Liver (tissue), 9 donors: ENCODE results near the gene HOXC11. TPM values are rescaled to one million over a fixed set of nuclear protein-coding genes. Genes with fewer than 3 reads are reported as not detected.

Source experiments
- DNase-seq: peaks from one replicate; pipeline ENCODE4 v3.0.0-alpha.2; 2017; ENCODE audit warnings: low spot score
- H3K27ac ChIP-seq, 2 donors: one replicate each; pipeline ENCODE4 v1.7.0; 2013; ENCODE audit warnings: inconsistent platforms in 2 of 2, low read length in 2 of 2, control low read depth in 1 of 2, low read depth in 1 of 2, mild to moderate bottlenecking in 1 of 2
- H3K27me3 ChIP-seq, 4 donors: one replicate each; pipeline versions ENCODE4 v1.6.1 to v1.7.0; 2013; ENCODE audit warnings: low read length in 3 of 4, inconsistent platforms in 1 of 4, mild to moderate bottlenecking in 1 of 4, moderate library complexity in 1 of 4; ENCODE audit not compliant: control insufficient read depth in 4 of 4, insufficient read depth in 4 of 4
- H3K36me3 ChIP-seq, 4 donors: one replicate each; pipeline versions ENCODE4 v1.6.1 to v1.7.0; 2013; ENCODE audit warnings: low read length in 3 of 4, mild to moderate bottlenecking in 3 of 4, low read depth in 1 of 4, moderate library complexity in 1 of 4; ENCODE audit not compliant: control insufficient read depth in 4 of 4, insufficient read depth in 3 of 4
- H3K4me1 ChIP-seq, 4 donors: one replicate each; pipeline versions ENCODE4 v1.6.1 to v1.7.0; 2013; ENCODE audit warnings: low read length in 3 of 4, mild to moderate bottlenecking in 3 of 4, moderate library complexity in 1 of 4; ENCODE audit not compliant: control insufficient read depth in 4 of 4, insufficient read depth in 4 of 4
- H3K4me3 ChIP-seq, 3 donors: one replicate each; pipeline versions ENCODE4 v1.6.1 to v1.7.0; 2013; ENCODE audit warnings: low read length in 3 of 3, control low read depth in 1 of 3, low read depth in 1 of 3, mild to moderate bottlenecking in 1 of 3
- H3K9ac ChIP-seq, 2 donors: one replicate each; pipeline ENCODE4 v1.7.0; 2013; ENCODE audit warnings: low read length in 2 of 2, mild to moderate bottlenecking in 2 of 2, moderate library complexity in 2 of 2, control low read depth in 1 of 2, low read depth in 1 of 2
- H3K9me3 ChIP-seq, 4 donors: one replicate each; pipeline versions ENCODE4 v1.6.1 to v1.7.0; 2013; ENCODE audit warnings: low read length in 3 of 4; ENCODE audit not compliant: control insufficient read depth in 4 of 4
- ATF3 ChIP-seq: IDR thresholded peaks from 2 replicates; pipeline ENCODE4 v1.6.1; 2016; ENCODE audit warnings: antibody characterized with exemption
- CTCF ChIP-seq: fragments of 150-350 bp; IDR thresholded peaks from 2 replicates; pipeline ENCODE4 v1.5.1; 2017; ENCODE audit warnings: improper control_type of control experiment, low read depth, low read length; ENCODE audit not compliant: missing input control
- EGR1 ChIP-seq, 2 donors: IDR thresholded peaks; 2 replicates each; pipeline ENCODE4 v1.6.1; 2016 to 2018; ENCODE audit warnings: antibody characterized with exemption in 2 of 2, low read depth in 2 of 2
- FOXA1 ChIP-seq: IDR thresholded peaks from 2 replicates; pipeline ENCODE4 v1.6.1; 2016; ENCODE audit warnings: antibody characterized with exemption
- FOXA2 ChIP-seq: IDR thresholded peaks from 2 replicates; pipeline ENCODE4 v1.6.1; 2016; ENCODE audit warnings: antibody characterized with exemption
- GABPA ChIP-seq, 2 donors: IDR thresholded peaks in 1 of 2; conservative IDR thresholded peaks in 1 of 2; 2 replicates each; pipeline ENCODE4 v1.6.1; 2016; ENCODE audit warnings: antibody characterized with exemption in 2 of 2, mild to moderate bottlenecking in 1 of 2, moderate library complexity in 1 of 2
- HNF4A ChIP-seq, 2 donors: conservative IDR thresholded peaks; 2 replicates each; pipeline ENCODE4 v1.6.1; 2016; ENCODE audit warnings: antibody characterized with exemption in 2 of 2, mild to moderate bottlenecking in 2 of 2
- HNF4G ChIP-seq: IDR thresholded peaks from 2 replicates; pipeline ENCODE4 v1.6.1; 2016; ENCODE audit warnings: antibody characterized with exemption
- JUND ChIP-seq, 2 donors: IDR thresholded peaks; 2 replicates each; pipeline ENCODE4 v1.6.1; 2016; ENCODE audit warnings: antibody characterized with exemption in 2 of 2
- MAX ChIP-seq: IDR thresholded peaks from 2 replicates; pipeline ENCODE4 v1.6.1; 2016; ENCODE audit warnings: antibody characterized with exemption
- RAD21 ChIP-seq, 2 donors: IDR thresholded peaks; 2 replicates each; pipeline ENCODE4 v1.6.1; 2016; ENCODE audit warnings: antibody characterized with exemption in 2 of 2, mild to moderate bottlenecking in 2 of 2
- REST ChIP-seq: IDR thresholded peaks from 2 replicates; pipeline ENCODE4 v1.6.1; 2016; ENCODE audit warnings: antibody characterized with exemption, mild to moderate bottlenecking
- RXRA ChIP-seq, 2 donors: IDR thresholded peaks; 2 replicates each; pipeline ENCODE4 v1.6.1; 2017 to 2018; ENCODE audit warnings: antibody characterized with exemption in 2 of 2, mild to moderate bottlenecking in 1 of 2
- YY1 ChIP-seq: IDR thresholded peaks from 2 replicates; pipeline ENCODE4 v1.6.1; 2016; ENCODE audit warnings: antibody characterized with exemption, mild to moderate bottlenecking
- WGBS: extraction: QIAGEN DNeasy Blood & Tissue Kit; methylation state at CpG from one replicate; pipeline ENCODE4 v1.1.7; 2013; 5-methylcytosine and 5-hydroxymethylcytosine counted together
- polyA plus RNA-seq, 2 donors: library from polyadenylated mRNA; stranded (reverse) in 1 of 2; unstranded in 1 of 2; fragments of 200-250 nt in 1 of 2; fragments of >200 nt in 1 of 2; fragmentation: Nextera tagmentation in 1 of 2; extraction: Ambion mirVana in 1 of 2; gene quantifications; one replicate each; pipeline versions ENCODE4 v1.2.1 to v1.2.3, GENCODE V29; 2013 to 2015
- total RNA-seq, 2 donors: library from RNA; depleted of rRNA; stranded (reverse); fragments of >200 nt; gene quantifications; one replicate each; pipeline ENCODE4 v1.2.3, GENCODE V29; 2014
- donor health status: healthy.
- donor health status: healthy.
- donor health status: healthy.
- donor health status: healthy.
- donor health status: healthy.

The HOXC11 gene
- total and polyA plus RNA-seq, 4 donors = not detected

GRCh38 chr12:53954694-53955035 is 18.3 kb upstream of the HOXC11 start, which contains the start of gene HOXC12 (continued):
- no peak for TF ChIP-seq REST

GRCh38 chr12:53955036-53955775 is 17.7 kb upstream of the HOXC11 start:
- Histone ChIP-seq H3K4me1 (peaks cover 0 to 2% (median 0%) of the 10 kb centered on the region in 4 donors), H3K9ac (no peak overlapping the region), H3K27ac (no peak overlapping the region), H3K4me3 (no peak overlapping the region), H3K27me3 (peaks cover 15 to 45% (median 29%) of the 10 kb centered on the region in 4 donors), H3K9me3 (peaks cover 0 to 4% (median 0%) of the 10 kb centered on the region in 4 donors), H3K36me3 (no peaks in the 10 kb centered on the region)
- WGBS = 8% methylated on average over 86 of the region's 86 CpGs
- no peak for TF ChIP-seq GABPA (IDR thresholded peaks at IDR 0.05 in 1 of 2, conservative IDR thresholded peaks at IDR 0.05 in 1 of 2)
- no peak for TF ChIP-seq MAX
- TF ChIP-seq JUND (IDR thresholded peaks at IDR 0.05) = no peak
- TF ChIP-seq REST = no peak
- no peak for TF ChIP-seq RXRA (IDR thresholded peaks at IDR 0.05)
- no peak for TF ChIP-seq FOXA2
- TF ChIP-seq RAD21 (IDR thresholded peaks at IDR 0.05) = no peak
- no peak for TF ChIP-seq HNF4G
- TF ChIP-seq HNF4A (conservative IDR thresholded peaks at IDR 0.05) = no peak
- TF ChIP-seq FOXA1 = no peak
- no peak for TF ChIP-seq YY1
- no peak for TF ChIP-seq CTCF
- TF ChIP-seq EGR1 (IDR thresholded peaks at IDR 0.05; ENCODE audit: low read depth in 2 of 2) = no peak
- TF ChIP-seq ATF3 = no peak
- DNase-seq = no peak
